IMR-90 (cell line): Measurements from ENCODE around the gene SAMD7. TPM values are rescaled to one million over a fixed set of nuclear protein-coding genes. Genes with fewer than 3 reads are reported as not detected.

Experiments
- ATAC-seq: fragments of 200-7000 bp; cut with Tn5 transposase; 2 replicates; pipeline ENCODE4 v1.9.1; 2020; ENCODE audit warnings: low read depth, mild to moderate bottlenecking, moderate library complexity
- BruUV-seq: library from RNA; stranded (reverse); fragments of 400-500 nt; replicated peaks from 2 replicates; lab custom pipeline; 2021; lab: Mats Ljungman, UMichigan
- CTCF ChIA-PET: fragments of 300-600 bp; formaldehyde crosslinking; extraction: SDS; loops from one replicate; lab custom pipeline; 2021; ENCODE audit warnings: antibody characterized with exemption; lab: Yijun Ruan, JAX
- POLR2A ChIA-PET: fragments of 300-600 bp; sonication (Branson Sonifier 250); formaldehyde crosslinking; loops from one replicate; lab custom pipeline; 2022; ENCODE audit warnings: antibody characterized with exemption; ENCODE audit not compliant: unreplicated experiment; lab: Charles Lee
- DNase-seq: peaks from one replicate; pipeline ENCODE4 v3.0.0; 2013
- H2AFZ ChIP-seq: replicated peaks from 2 replicates; pipeline ENCODE3; 2013; ENCODE audit warnings: low read length, mild to moderate bottlenecking; ENCODE audit not compliant: poor library complexity
- H2AK5ac ChIP-seq: 2 replicates; pipeline ENCODE4 v1.6.1; 2013; ENCODE audit warnings: low read depth, low read length, inconsistent platforms
- H2AK9ac ChIP-seq: replicated peaks from 2 replicates; pipeline ENCODE3; 2013; ENCODE audit warnings: mild to moderate bottlenecking, low read depth, low read length, moderate library complexity; ENCODE audit not compliant: poor library complexity
- H2BK120ac ChIP-seq: 2 replicates; pipeline ENCODE4 v1.6.1; 2013; ENCODE audit warnings: low read depth, low read length, inconsistent platforms
- H2BK15ac ChIP-seq: 3 replicates; pipeline ENCODE4 v1.6.1; 2013; ENCODE audit warnings: low read depth, low read length, inconsistent platforms
- H2BK20ac ChIP-seq: 2 replicates; pipeline ENCODE4 v1.6.1; 2013; ENCODE audit warnings: low read depth, mild to moderate bottlenecking, inconsistent platforms, low read length, moderate library complexity
- H2BK5ac ChIP-seq: 2 replicates; pipeline ENCODE4 v1.6.1; 2013; ENCODE audit warnings: mild to moderate bottlenecking, low read depth, low read length, inconsistent platforms; ENCODE audit not compliant: poor library complexity, severe bottlenecking
- H3K14ac ChIP-seq: replicated peaks from 2 replicates; pipeline ENCODE4 v1.6.1; 2013; ENCODE audit warnings: low read depth, low read length, inconsistent platforms
- H3K18ac ChIP-seq: 2 replicates; pipeline ENCODE4 v1.6.1; 2013; ENCODE audit warnings: low read depth, low read length, control low read depth
- H3K23ac ChIP-seq: 2 replicates; pipeline ENCODE4 v1.6.1; 2013; ENCODE audit warnings: low read depth, low read length, inconsistent platforms
- H3K27ac ChIP-seq: 2 replicates; pipeline ENCODE4 v1.5.1; 2013; ENCODE audit warnings: mild to moderate bottlenecking, control low read depth, low read length; ENCODE audit not compliant: insufficient read depth
- H3K27me3 ChIP-seq: 2 replicates; pipeline ENCODE4 v1.6.1; 2013; ENCODE audit warnings: low read length; ENCODE audit not compliant: control insufficient read depth, insufficient read depth
- H3K36me3 ChIP-seq: 2 replicates; pipeline ENCODE4 v1.6.1; 2013; ENCODE audit warnings: low read length, mixed read lengths; ENCODE audit not compliant: control insufficient read depth, insufficient read depth
- H3K4ac ChIP-seq: 2 replicates; pipeline ENCODE4 v1.6.1; 2013; ENCODE audit warnings: low read depth, low read length, inconsistent platforms
- H3K4me1 ChIP-seq: 2 replicates; pipeline ENCODE4 v1.6.1; 2013; ENCODE audit warnings: low read length, mixed read lengths; ENCODE audit not compliant: control insufficient read depth, insufficient read depth
- H3K4me2 ChIP-seq: 2 replicates; pipeline ENCODE4 v1.6.1; 2013; ENCODE audit warnings: low read depth, mild to moderate bottlenecking, control low read depth, low read length, moderate library complexity
- H3K4me3 ChIP-seq: 2 replicates; pipeline ENCODE4 v1.5.1; 2013; ENCODE audit warnings: low read depth, mild to moderate bottlenecking, control low read depth, low read length, moderate library complexity; ENCODE audit not compliant: insufficient read depth
- H3K56ac ChIP-seq: 2 replicates; pipeline ENCODE4 v1.6.1; 2013; ENCODE audit warnings: low read length, inconsistent platforms; ENCODE audit not compliant: insufficient read depth; ENCODE audit errors: extremely low read depth
- H3K79me1 ChIP-seq, 2 experiments: 2 replicates each; pipeline ENCODE4 v1.6.1; 2013; ENCODE audit warnings: low read length in 2 of 2, inconsistent platforms in 1 of 2, low read depth in 1 of 2
- H3K9ac ChIP-seq: 2 replicates; pipeline ENCODE4 v1.6.1; 2013; ENCODE audit warnings: low read depth, low read length, control low read depth
- H3K9me1 ChIP-seq: 2 replicates; pipeline ENCODE4 v1.6.1; 2013; ENCODE audit warnings: low read length, inconsistent platforms; ENCODE audit not compliant: insufficient read depth
- H3K9me3 ChIP-seq: 2 replicates; pipeline ENCODE4 v1.6.1; 2013; ENCODE audit warnings: low read length; ENCODE audit not compliant: control insufficient read depth, insufficient read depth
- H4K20me1 ChIP-seq: 2 replicates; pipeline ENCODE4 v1.6.1; 2013; ENCODE audit warnings: low read length, inconsistent platforms; ENCODE audit not compliant: insufficient read depth
- H4K5ac ChIP-seq: 2 replicates; pipeline ENCODE4 v1.6.1; 2013; ENCODE audit warnings: mild to moderate bottlenecking, low read depth, low read length, control low read depth
- H4K8ac ChIP-seq, 2 experiments: 2 replicates each; pipeline ENCODE4 v1.6.1; 2013; ENCODE audit warnings: low read depth in 2 of 2, low read length in 2 of 2, control low read depth in 1 of 2, inconsistent platforms in 1 of 2
- H4K91ac ChIP-seq: 2 replicates; pipeline ENCODE4 v1.6.1; 2013; ENCODE audit warnings: low read depth, low read length, inconsistent platforms; ENCODE audit not compliant: insufficient read depth
- CEBPB ChIP-seq: IDR thresholded peaks from 2 replicates; pipeline ENCODE4 v1.6.1; 2012; ENCODE audit warnings: low read depth, low read length, improper control_type of control experiment
- POLR2A ChIP-seq: IDR thresholded peaks from 2 replicates; pipeline ENCODE4 v1.6.1; 2012; ENCODE audit warnings: mild to moderate bottlenecking, low read depth, low read length
- RAD21 ChIP-seq: IDR thresholded peaks from 2 replicates; pipeline ENCODE4 v1.6.1; 2012; ENCODE audit warnings: low read length, improper control_type of control experiment
- WGBS, 2 experiments: methylation state at CpG; one replicate each; pipeline versions ENCODE4 v1.1.5 to v1.1.7; 2013; ENCODE audit warnings: missing lambda C conversion rate in 2 of 2; ENCODE audit not compliant: insufficient read length in 1 of 2; ENCODE audit errors: extremely low coverage in 2 of 2; 5-methylcytosine and 5-hydroxymethylcytosine counted together
- dilution Hi-C: fragments of 300-500 bp; cut with HindIII; formaldehyde crosslinking; loops from one replicate; pipeline ENCODE4 v1.14.3; 2018; ENCODE audit warnings: low sequenced_read_pairs; ENCODE audit not compliant: unreplicated experiment
- in situ Hi-C: fragments of 300-500 bp; cut with MboI; formaldehyde crosslinking; loops from 3 replicates; pipeline ENCODE4 v1.14.3; 2019; ENCODE audit warnings: low sequenced_read_pairs, inconsistent platforms, mixed read lengths
- intact Hi-C: fragments of 100-400 bp; cut with micrococcal nuclease; formaldehyde crosslinking; loops from 2 replicates; pipeline ENCODE4 v1.10.0; 2022
- polyA plus RNA-seq, 3 experiments: library from polyadenylated mRNA; depleted of rRNA; stranded (reverse); fragments of >200 nt; gene quantifications; 2 replicates each; pipeline ENCODE4 v1.2.3, GENCODE V29; 2012; ENCODE audit warnings: low replicate concordance in 1 of 3
- total RNA-seq: library from RNA; depleted of rRNA; stranded (reverse); fragments of >200 nt; gene quantifications from 2 replicates; pipeline ENCODE4 v1.2.3, GENCODE V29; 2012

SAMD7 gene
- total and polyA plus RNA-seq, 2 of the 4 experiments (the other 2 are of a cell fraction), result not detected

GRCh38 chr3:169868369-169868768, 43.0 kb upstream of the SAMD7 start:
- no peak overlapping the region for H3K18ac ChIP-seq
- in situ Hi-C loops, result loop anchor here (10.0 kb wide), 1 partner anchor 186 kb away; no protein-coding TSS in a partner anchor
- H2AK5ac ChIP-seq, result no peak overlapping the region
- ChIA-PET CTCF (no interaction called here), POLR2A (no interaction called here)
- H2AFZ ChIP-seq, result no peak overlapping the region
- ATAC-seq (no peak), DNase-seq (no peak)
- no peak overlapping the region for H2BK120ac ChIP-seq
- no peak overlapping the region for H3K27ac ChIP-seq
- H3K23ac ChIP-seq, result no peak overlapping the region
- H3K4me2 ChIP-seq, result no peak overlapping the region
- no peaks in the 10 kb centered on the region for H3K9me1 ChIP-seq
- no peak overlapping the region for H4K5ac ChIP-seq
- H3K4me3 ChIP-seq, result no peak overlapping the region
- H3K9me3 ChIP-seq, result no peaks in the 10 kb centered on the region
- intact Hi-C loops, result loop anchor here (10.0 kb wide), 1 partner anchor 226 kb away; no protein-coding TSS in a partner anchor
- no peak overlapping the region for H2BK15ac ChIP-seq
- no peaks in the 10 kb centered on the region for H3K36me3 ChIP-seq
- dilution Hi-C loops, result no loop called here
- no peak overlapping the region for H3K9ac ChIP-seq
- H4K20me1 ChIP-seq, result no peaks in the 10 kb centered on the region
- H3K4me1 ChIP-seq, result no peaks in the 10 kb centered on the region
- TF ChIP-seq RAD21 (no peak), POLR2A (no peak), CEBPB (no peak)
- H3K79me1 ChIP-seq, result no peaks in the 10 kb centered on the region
- no peak overlapping the region for H2BK5ac ChIP-seq
- no peak overlapping the region for H2BK20ac ChIP-seq
- 20% methylated on average over 1 of the region's 2 CpGs; no CpG with 5 or more reads in 1 of the 2 experiments for WGBS, 2 experiments
- no peak overlapping the region for H4K91ac ChIP-seq
- no TSS peak for BruUV-seq
- H4K8ac ChIP-seq, result no peak overlapping the region
- no peak overlapping the region for H2AK9ac ChIP-seq
- H3K27me3 ChIP-seq, result peaks cover 10% of the 10 kb centered on the region
- H3K56ac ChIP-seq, result no peak overlapping the region
- no peak overlapping the region for H3K4ac ChIP-seq
- no peak overlapping the region for H3K14ac ChIP-seq
